Measurements from ENCODE around the gene PBX2. TPM values are rescaled to one million over a fixed set of nuclear protein-coding genes. Genes with fewer than 3 reads are reported as not detected.
A peak's percentile ranks its signal among the peaks of the same experiment; 100 is the strongest.

Gene PBX2
- total and polyA plus RNA-seq, 2 experiments from 2014 or later = 7.2 to 111 TPM

DNA sequence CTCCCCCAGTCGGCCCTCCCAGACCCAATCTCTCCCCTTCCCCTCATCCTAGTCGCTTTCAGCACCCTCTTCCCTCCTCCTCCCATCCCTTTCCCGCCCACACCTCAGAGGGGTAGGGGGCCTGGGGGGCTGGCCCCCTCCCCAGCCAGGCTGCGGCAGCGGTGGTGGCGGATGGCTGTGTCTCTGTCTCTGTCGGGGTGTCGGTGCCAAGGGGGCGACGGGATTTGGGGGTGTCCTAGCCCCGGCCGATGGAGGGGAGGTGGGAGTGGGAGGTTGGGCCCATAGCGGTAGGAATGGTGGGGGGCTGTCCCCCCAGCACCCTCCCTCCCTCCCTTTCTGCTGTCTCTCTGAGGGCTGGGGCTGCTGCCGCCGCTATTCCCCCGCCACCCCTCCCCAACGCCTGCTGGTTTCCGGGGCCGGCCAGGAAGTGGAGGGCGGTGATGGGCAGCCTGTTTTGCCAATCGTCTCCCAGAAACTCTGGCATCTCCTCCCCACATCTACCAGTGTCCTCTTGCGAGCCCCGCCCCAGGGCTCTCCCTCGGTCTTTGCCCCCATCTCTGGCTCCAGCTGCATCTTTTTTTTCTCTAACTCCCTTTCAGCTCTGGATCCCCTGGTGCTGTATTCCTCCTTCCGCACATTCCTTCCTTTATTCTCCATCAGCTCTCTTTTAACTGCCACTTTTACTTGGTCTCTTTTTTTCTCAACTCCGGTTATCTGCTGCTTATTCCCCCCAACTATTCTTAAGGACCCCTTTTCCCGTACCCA, 14.1 kb downstream of the PBX2 start, which contains the start of gene AGPAT1:
AGPAT1 (minus strand) TSS at position 374 of the 765 bp plus-strand sequence. CDS start 4,588 bp downstream, outside the sequence.
- peak within 1 kb of the TSS; percentile 79 for H3K4me3 Mint-ChIP-seq
- ATAC-seq (peak; percentile 66), DNase-seq (ENCODE audit: low spot score) (peak; percentile 98)
- no peaks in the 10 kb centered on the region for H3K9me3 Mint-ChIP-seq
- Histone ChIP-seq H3K4me3 (peak within 1 kb of the TSS; percentile 79), H3K9me2 (ENCODE audit: insufficient read depth) (no peaks in the 10 kb centered on the region), H2AFZ (no peak within 1 kb of the TSS), H4K20me1 (replicated peaks; ENCODE audit: insufficient read depth) (peaks cover 10% of the 10 kb centered on the region; the same call in 1 of the 2 replicates), H3F3A (replicated peaks; ENCODE audit: low read depth) (0 out of 2 replicates have a peak, but pooled peaks cover 7% of the 10 kb centered on the region), H3K4me2 (peak within 1 kb of the TSS; percentile 85), H3K4me1 (ENCODE audit: insufficient read depth) (peaks cover 22% of the 10 kb centered on the region), H3K27me3 (ENCODE audit: insufficient read depth) (no peaks in the 10 kb centered on the region), H3K79me2 (replicated peaks; ENCODE audit: insufficient read depth) (peaks cover 54% of the 10 kb centered on the region), H3K27ac (ENCODE audit: low read depth) (peak within 1 kb of the TSS; percentile 93), H3K36me3 (ENCODE audit: insufficient read depth) (peaks cover 2% of the 10 kb centered on the region; the same call in 1 of the 2 replicates)
- H3K27me3 Mint-ChIP-seq (ENCODE audit: insufficient read depth, low read depth, poor library complexity) = peaks cover 19% of the 10 kb centered on the region
- TF ChIP-seq ZNF331 (CRISPR knock-in tag; IDR thresholded peaks at IDR 0.05; ENCODE audit: low read depth) (no peak), POLR2AphosphoS5 (IDR thresholded peaks at IDR 0.05; ENCODE audit: low read depth) (peak; percentile 75), CREB1 (CRISPR knock-in tag; IDR thresholded peaks at IDR 0.05; ENCODE audit: low read depth) (peak; percentile 48; the same call in 1 of the 2 replicates)
- peak within 1 kb of the TSS; percentile 91 for H3K27ac Mint-ChIP-seq
- peaks cover 31% of the 10 kb centered on the region for H3K36me3 Mint-ChIP-seq (ENCODE audit: low read depth)
- H3K4me1 Mint-ChIP-seq = peaks cover 43% of the 10 kb centered on the region

DNA sequence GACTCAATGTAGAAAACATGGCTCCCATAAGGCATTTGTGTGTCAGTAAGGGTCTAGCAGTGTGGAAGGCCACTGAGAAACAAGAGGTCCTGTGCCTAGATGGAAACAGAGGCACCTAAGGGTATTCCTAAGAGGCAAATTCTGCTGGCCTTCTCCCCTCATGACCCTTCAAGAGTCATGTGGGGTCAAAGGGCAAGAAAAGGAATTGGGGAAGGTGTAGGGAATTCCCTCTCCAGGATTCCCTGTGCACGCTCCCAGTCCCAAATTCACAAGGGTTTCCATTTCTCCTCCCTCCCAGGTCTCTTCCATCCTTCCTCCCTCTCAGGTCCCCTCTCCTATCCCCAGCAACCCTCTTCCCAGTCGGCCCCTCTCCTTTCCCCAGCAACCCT, 14.7 kb downstream of the PBX2 start:
- no peaks in the 10 kb centered on the region for H3K9me3 Mint-ChIP-seq
- no peak for TF ChIP-seq REST (IDR thresholded peaks at IDR 0.05; ENCODE audit: unreplicated experiment)
- TF ChIP-seq ZNF331 (CRISPR knock-in tag; IDR thresholded peaks at IDR 0.05; ENCODE audit: low read depth) = no peak
- TF ChIP-seq POLR2AphosphoS5 (IDR thresholded peaks at IDR 0.05; ENCODE audit: low read depth) = no peak
- TF ChIP-seq ETS1 (IDR thresholded peaks at IDR 0.05) = no peak
- TF ChIP-seq STAT1 (IDR thresholded peaks at IDR 0.05; ENCODE audit: unreplicated experiment) = no peak
- no peak for TF ChIP-seq EZH2phosphoT487 (IDR thresholded peaks at IDR 0.05; ENCODE audit: unreplicated experiment)
- no peak for TF ChIP-seq ZNF114 (CRISPR knock-in tag; IDR thresholded peaks at IDR 0.05)
- no peak for TF ChIP-seq EZH2 (IDR thresholded peaks at IDR 0.05; ENCODE audit: low read depth, unreplicated experiment)
- no peak for TF ChIP-seq NANOG (IDR thresholded peaks at IDR 0.05; ENCODE audit: borderline replicate concordance)

More for the DNA sequence above, 14.7 kb downstream of the PBX2 start:
- Mint-ChIP-seq H3K27ac (peak overlapping the region; percentile 56; the same call in 1 of the 2 replicates), H3K4me1 (peaks cover 43% of the 10 kb centered on the region), H3K36me3 (ENCODE audit: low read depth) (peaks cover 31% of the 10 kb centered on the region), H3K4me3 (peak overlapping the region; percentile 79), H3K27me3 (ENCODE audit: insufficient read depth, low read depth, poor library complexity) (peaks cover 22% of the 10 kb centered on the region)
- 0 out of 2 replicates have a peak, but pooled peaks cover 7% of the 10 kb centered on the region for H3F3A ChIP-seq (replicated peaks; ENCODE audit: low read depth)
- no peaks in the 10 kb centered on the region for H3K9me2 ChIP-seq (ENCODE audit: insufficient read depth)
- no peaks in the 10 kb centered on the region for H3K27me3 ChIP-seq (ENCODE audit: insufficient read depth)
- no peak overlapping the region for H2AFZ ChIP-seq
- peaks cover 22% of the 10 kb centered on the region for H3K4me1 ChIP-seq (ENCODE audit: insufficient read depth)
- H3K4me2 ChIP-seq = peak overlapping the region; percentile 85
- DNase-seq (ENCODE audit: low spot score) (peak; percentile 30), ATAC-seq (no peak)
- peaks cover 14% of the 10 kb centered on the region; the same call in 1 of the 2 replicates for H4K20me1 ChIP-seq (replicated peaks; ENCODE audit: insufficient read depth)
- H3K27ac ChIP-seq (ENCODE audit: low read depth) = 0 out of 2 replicates have a peak overlapping the region, but pooled peaks have one; percentile 45
- peak overlapping the region; percentile 79 for H3K4me3 ChIP-seq
- peaks cover 54% of the 10 kb centered on the region for H3K79me2 ChIP-seq (replicated peaks; ENCODE audit: insufficient read depth)
- H3K36me3 ChIP-seq (ENCODE audit: insufficient read depth) = no peaks in the 10 kb centered on the region
